ENCODE measurements around the gene LRMDA.

- TF ChIP-seq CTCF (IDR thresholded peaks at IDR 0.05) (no peak), POLR2A (IDR thresholded peaks at IDR 0.05) (no peak)
Measured at GRCh38 chr10:76396134-76396533, 964.7 kb downstream of the LRMDA start.

Measured in adrenal gland (tissue), 5 donors.